Measurements from ENCODE around the gene GLI3.

The GLI3 gene

DNA sequence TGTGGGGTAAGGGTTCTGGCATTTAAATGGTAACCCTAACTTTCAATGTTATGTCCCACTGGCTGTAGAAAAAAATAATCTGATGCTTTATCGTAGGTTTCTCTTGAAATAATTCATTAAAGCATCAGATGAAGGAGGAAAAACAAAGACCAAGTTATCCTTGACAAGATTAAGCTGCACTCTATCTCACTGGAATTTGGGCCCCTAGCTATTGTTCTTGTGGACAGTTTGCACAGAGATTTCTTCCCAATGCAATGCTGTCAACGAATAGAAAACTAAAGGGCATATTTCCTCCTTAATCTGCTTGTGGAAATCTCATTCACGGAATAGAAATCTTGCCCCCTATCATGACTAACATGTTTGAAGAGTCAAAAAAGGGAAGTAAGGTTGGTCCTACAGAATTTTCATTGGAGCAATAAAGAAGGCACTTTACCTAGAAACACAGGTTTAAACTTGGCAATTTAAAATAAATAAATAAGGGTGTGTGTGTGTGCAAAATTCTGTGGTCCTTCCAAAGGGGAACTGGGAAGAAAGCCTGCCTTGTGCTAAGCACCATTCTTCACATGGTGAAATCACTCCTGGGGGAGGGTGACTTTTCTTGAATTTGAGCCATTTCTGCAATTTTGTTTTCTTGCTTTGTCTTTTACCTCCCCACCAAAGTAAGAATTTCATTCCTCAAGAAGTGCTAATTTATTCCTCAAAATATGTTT is 242.8 kb downstream of the GLI3 start:
- peaks cover 41% of the 10 kb centered on the region for H3K4me1 Mint-ChIP-seq

DNA sequence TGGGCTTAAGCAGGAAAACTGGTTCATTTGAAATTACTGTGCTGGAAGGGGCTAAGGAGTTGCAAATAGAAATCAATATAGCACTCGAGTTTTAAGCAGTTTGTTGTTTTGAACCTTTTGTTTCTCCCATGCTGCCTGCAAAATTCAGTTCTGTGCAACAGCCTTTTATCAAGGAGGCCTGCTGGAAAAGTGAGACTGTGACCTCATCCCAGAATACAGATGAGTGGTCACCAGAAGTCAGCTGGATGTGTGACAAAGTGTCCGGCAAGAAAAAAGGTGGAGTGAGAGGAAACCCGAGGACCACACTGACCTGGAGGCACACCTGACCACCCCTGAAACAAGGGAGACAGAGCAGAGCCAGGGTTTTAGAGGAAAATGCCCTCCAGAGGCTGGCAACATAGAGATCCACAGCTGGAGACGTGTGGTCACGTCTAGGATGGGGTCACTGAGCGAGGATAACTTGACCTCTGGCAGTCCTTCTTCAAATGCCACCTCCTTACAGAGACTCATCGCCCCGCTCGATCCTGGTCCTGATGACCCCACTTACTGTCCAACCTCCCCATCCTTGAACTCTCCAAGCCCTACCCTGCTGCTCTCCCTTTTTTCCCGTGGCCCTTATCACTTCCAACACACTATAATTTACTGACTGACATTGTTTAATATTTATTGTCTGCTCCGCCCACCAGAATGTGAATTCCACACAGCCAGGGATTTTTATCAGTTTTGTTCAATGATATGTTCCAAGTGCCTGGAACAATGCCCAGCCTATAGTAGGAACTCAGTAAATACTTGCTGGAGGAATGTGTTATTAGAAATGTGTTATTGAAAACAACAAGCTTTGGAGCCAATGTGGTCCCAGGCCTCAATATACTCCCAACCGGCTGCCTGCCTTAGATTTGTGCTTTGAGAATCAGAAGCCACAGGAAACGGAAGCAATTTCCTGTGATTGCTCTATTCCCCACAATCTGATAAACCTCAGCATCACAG is 243.8 kb downstream of the GLI3 start:
- Mint-ChIP-seq H3K36me3 (ENCODE audit: low read depth) (peaks cover 74% of the 10 kb centered on the region), H3K4me1 (peaks cover 38% of the 10 kb centered on the region), H3K27me3 (ENCODE audit: low read depth, poor library complexity) (peaks cover 3% of the 10 kb centered on the region), H3K9me3 (no peaks in the 10 kb centered on the region), H3K4me3 (no peak overlapping the region), H3K27ac (peak overlapping the region; percentile 76)
- no peak for DNase-seq
- TF ChIP-seq, protein P1, sequence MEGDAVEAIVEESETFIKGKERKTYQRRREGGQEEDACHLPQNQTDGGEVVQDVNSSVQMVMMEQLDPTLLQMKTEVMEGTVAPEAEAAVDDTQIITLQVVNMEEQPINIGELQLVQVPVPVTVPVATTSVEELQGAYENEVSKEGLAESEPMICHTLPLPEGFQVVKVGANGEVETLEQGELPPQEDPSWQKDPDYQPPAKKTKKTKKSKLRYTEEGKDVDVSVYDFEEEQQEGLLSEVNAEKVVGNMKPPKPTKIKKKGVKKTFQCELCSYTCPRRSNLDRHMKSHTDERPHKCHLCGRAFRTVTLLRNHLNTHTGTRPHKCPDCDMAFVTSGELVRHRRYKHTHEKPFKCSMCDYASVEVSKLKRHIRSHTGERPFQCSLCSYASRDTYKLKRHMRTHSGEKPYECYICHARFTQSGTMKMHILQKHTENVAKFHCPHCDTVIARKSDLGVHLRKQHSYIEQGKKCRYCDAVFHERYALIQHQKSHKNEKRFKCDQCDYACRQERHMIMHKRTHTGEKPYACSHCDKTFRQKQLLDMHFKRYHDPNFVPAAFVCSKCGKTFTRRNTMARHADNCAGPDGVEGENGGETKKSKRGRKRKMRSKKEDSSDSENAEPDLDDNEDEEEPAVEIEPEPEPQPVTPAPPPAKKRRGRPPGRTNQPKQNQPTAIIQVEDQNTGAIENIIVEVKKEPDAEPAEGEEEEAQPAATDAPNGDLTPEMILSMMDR (IDR thresholded peaks at IDR 0.05), result no peak

More for the DNA sequence above, 242.8 kb downstream of the GLI3 start:
- DNase-seq, result no peak
- H3K36me3 Mint-ChIP-seq (ENCODE audit: low read depth), result peaks cover 77% of the 10 kb centered on the region
- H3K9me3 Mint-ChIP-seq, result no peaks in the 10 kb centered on the region
- no peak overlapping the region for H3K27ac Mint-ChIP-seq
- TF ChIP-seq, protein P1 (IDR thresholded peaks at IDR 0.05), result no peak
- H3K4me3 Mint-ChIP-seq, result no peak overlapping the region
- H3K27me3 Mint-ChIP-seq (ENCODE audit: low read depth, poor library complexity), result peaks cover 3% of the 10 kb centered on the region

DNA sequence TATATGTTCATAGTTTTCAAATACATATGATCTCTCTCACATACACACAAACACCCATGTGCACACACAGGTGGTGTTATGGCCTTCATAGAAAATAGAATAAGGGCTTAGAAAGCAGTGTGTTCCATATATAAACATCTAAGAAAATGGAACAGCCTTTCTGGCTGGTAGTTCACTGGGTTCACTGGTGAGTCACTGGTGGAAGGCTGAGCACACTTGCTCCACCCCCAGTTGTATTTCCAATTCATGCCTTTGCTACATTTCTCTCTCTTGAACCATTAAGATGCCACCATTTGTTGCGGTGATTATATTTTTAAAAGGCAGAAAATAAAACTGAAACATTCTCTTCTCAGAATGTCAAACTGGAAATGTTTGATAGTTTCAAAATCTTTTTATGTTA is 252.1 kb downstream of the GLI3 start:
- Mint-ChIP-seq H3K36me3 (ENCODE audit: low read depth) (peaks cover 72% of the 10 kb centered on the region), H3K9me3 (no peaks in the 10 kb centered on the region), H3K27ac (peak overlapping the region; percentile 95), H3K4me3 (no peak overlapping the region), H3K27me3 (ENCODE audit: low read depth, poor library complexity) (peaks cover 3% of the 10 kb centered on the region), H3K4me1 (peaks cover 31% of the 10 kb centered on the region)
- DNase-seq, result no peak
- TF ChIP-seq, protein P1 (IDR thresholded peaks at IDR 0.05), result no peak

DNA sequence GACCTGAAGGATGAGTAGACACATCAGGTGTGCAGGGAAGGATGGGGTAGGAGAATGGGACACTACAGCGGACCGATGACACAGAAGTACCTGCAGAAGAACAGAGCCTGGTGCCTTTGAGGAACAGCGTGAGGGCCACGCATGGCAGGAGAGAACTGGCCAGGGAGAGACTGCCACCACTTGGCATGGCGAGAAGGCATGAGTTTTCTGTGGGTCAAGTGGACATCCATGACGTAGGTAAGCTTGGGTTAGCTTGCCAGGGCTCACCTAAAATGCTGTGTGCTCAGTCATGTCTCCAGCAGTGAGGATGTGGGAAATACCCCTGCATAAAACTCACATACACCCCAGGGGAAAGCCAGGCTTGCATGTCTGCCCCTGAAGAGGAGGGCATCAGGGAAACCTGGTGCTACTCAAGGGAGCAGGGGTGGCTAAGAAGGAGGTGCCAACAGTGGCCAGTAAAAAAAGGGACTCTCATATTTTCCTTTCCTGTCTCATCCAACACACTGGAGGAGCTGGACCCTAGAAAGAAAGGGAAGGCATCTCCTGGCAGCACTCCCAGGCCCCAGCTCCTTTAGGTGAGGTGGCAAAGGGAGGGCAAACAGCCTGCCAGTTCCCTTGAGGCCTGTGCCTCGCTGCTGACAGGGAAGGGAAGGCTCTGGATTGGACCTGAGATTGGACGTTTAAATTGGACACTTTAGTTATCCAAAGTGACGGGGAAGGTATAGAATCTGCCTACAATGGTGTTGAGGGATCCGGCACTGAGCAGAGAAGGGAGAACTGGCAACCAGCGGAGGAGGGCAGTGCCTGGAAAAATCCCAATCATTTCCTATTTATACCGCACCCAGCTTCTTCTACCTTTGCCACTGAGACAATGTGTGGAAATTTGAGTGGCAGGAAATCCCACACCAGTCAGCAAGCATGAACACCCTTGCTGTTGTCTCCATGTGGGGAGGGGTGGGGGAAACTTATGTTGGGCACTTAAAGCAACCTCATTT is 255.7 kb downstream of the GLI3 start:
- Mint-ChIP-seq H3K4me1 (peaks cover 28% of the 10 kb centered on the region), H3K27me3 (ENCODE audit: low read depth, poor library complexity) (no peaks in the 10 kb centered on the region), H3K4me3 (no peak overlapping the region), H3K36me3 (ENCODE audit: low read depth) (peaks cover 81% of the 10 kb centered on the region), H3K27ac (peak overlapping the region; percentile 73), H3K9me3 (no peaks in the 10 kb centered on the region)
- TF ChIP-seq, protein P1 (IDR thresholded peaks at IDR 0.05), result no peak
- no peak for DNase-seq

DNA sequence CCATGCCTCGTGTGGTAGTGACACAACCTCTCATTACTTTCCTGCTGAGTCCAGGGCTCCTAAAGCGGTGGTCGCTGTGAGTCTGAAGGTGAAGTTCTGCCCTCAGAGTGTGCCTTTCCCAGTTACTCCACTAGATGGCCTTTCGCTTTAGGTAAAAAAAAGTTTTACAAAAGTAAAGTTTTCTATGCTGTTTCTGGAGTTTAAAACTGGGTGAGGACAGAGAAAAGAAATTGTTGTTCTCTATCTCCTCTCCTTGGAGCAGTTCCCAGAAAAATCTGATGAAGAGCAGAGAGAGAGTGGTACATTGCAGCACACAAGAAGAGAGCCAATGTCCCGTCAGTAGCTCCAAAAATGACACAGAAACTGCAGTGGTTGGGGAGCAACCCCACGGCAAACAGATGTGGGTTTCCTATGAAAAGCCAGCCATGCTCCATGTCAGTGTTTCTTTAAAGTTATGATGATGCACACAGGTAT is 257.1 kb downstream of the GLI3 start:
- Mint-ChIP-seq H3K4me1 (peaks cover 24% of the 10 kb centered on the region), H3K27ac (peak overlapping the region; percentile 82)

More for the DNA sequence above, 257.1 kb downstream of the GLI3 start:
- Mint-ChIP-seq H3K4me3 (no peak overlapping the region), H3K27me3 (ENCODE audit: low read depth, poor library complexity) (no peaks in the 10 kb centered on the region), H3K36me3 (ENCODE audit: low read depth) (peaks cover 84% of the 10 kb centered on the region), H3K9me3 (no peaks in the 10 kb centered on the region)
- TF ChIP-seq, protein P1 (IDR thresholded peaks at IDR 0.05), result peak; percentile 73
- DNase-seq, result peak; percentile 28
